NCI-H2107 (cell line): Measurements from ENCODE around the gene MYO3B.
A peak's percentile ranks its signal among the peaks of the same experiment; 100 is the strongest.

Source experiments
- DNase-seq: peaks from one replicate; lab custom pipeline; 2025; lab: John Stamatoyannopoulos, UW

The MYO3B gene

GRCh38 chr2:170306293-170306873 is 128.4 kb downstream of the MYO3B start:
- DNase-seq = no peak

GRCh38 chr2:170307052-170307451 is 129.1 kb downstream of the MYO3B start:
- DNase-seq = no peak

GRCh38 chr2:170307555-170308351 is 129.8 kb downstream of the MYO3B start:
- no peak for DNase-seq

GRCh38 chr2:170310876-170311502 is 133.0 kb downstream of the MYO3B start:
- no peak for DNase-seq

- peak; percentile 24 for DNase-seq
Measured at GRCh38 chr2:170313347-170313991, 135.5 kb downstream of the MYO3B start.

GRCh38 chr2:170313992-170314348 is 136.0 kb downstream of the MYO3B start:
- DNase-seq = no peak

- no peak for DNase-seq
Measured at GRCh38 chr2:170314744-170315447, 136.9 kb downstream of the MYO3B start.

- no peak for DNase-seq
Measured at GRCh38 chr2:170320948-170321347, 143.0 kb downstream of the MYO3B start.

GRCh38 chr2:170321526-170321925 is 143.6 kb downstream of the MYO3B start:
- DNase-seq = no peak

GRCh38 chr2:170322140-170322766 is 144.3 kb downstream of the MYO3B start:
- DNase-seq = no peak

GRCh38 chr2:170323743-170324142 is 145.8 kb downstream of the MYO3B start:
- DNase-seq = no peak

- DNase-seq = peak; percentile 33
Measured at GRCh38 chr2:170324640-170325046, 146.7 kb downstream of the MYO3B start.

GRCh38 chr2:170330881-170331280 is 152.9 kb downstream of the MYO3B start:
- no peak for DNase-seq

GRCh38 chr2:170332676-170333402 is 154.9 kb downstream of the MYO3B start:
- DNase-seq = no peak

- no peak for DNase-seq
Measured at GRCh38 chr2:170335351-170335750, 157.4 kb downstream of the MYO3B start.

- no peak for DNase-seq
Measured at GRCh38 chr2:170336408-170336807, 158.5 kb downstream of the MYO3B start.

GRCh38 chr2:170336916-170337315 is 159.0 kb downstream of the MYO3B start:
- DNase-seq = no peak

GRCh38 chr2:170339322-170339721 is 161.4 kb downstream of the MYO3B start:
- no peak for DNase-seq

GRCh38 chr2:170339750-170340692 is 162.1 kb downstream of the MYO3B start:
- no peak for DNase-seq

GRCh38 chr2:170340693-170341068 is 162.7 kb downstream of the MYO3B start:
- DNase-seq = no peak
